ENCODE data around the gene CRADD.

The CRADD gene

GRCh38 chr12:93673084-93673483 is 4.1 kb upstream of the CRADD start:
- DNase-seq, result peak; percentile 32

DNA sequence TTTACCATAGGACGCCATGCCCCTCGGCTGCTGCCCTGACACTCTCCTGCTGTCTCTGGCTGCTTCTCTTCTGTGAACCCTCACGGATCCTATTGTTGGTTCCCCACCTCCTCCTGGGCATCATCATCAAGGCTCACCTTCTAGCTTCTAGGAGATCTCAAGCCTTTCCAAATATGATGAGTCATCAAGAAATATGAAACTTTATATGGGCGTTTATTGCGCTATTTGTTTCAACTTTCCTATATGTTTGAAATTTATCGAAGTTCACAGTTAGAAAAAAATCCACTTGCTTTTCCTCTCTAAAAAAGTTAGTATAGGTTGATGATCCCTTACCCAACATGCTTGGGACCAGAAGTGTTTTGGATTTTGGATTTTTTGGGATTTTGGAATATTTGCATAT is 2.8 kb upstream of the CRADD start:
- DNase-seq, result no peak

DNA sequence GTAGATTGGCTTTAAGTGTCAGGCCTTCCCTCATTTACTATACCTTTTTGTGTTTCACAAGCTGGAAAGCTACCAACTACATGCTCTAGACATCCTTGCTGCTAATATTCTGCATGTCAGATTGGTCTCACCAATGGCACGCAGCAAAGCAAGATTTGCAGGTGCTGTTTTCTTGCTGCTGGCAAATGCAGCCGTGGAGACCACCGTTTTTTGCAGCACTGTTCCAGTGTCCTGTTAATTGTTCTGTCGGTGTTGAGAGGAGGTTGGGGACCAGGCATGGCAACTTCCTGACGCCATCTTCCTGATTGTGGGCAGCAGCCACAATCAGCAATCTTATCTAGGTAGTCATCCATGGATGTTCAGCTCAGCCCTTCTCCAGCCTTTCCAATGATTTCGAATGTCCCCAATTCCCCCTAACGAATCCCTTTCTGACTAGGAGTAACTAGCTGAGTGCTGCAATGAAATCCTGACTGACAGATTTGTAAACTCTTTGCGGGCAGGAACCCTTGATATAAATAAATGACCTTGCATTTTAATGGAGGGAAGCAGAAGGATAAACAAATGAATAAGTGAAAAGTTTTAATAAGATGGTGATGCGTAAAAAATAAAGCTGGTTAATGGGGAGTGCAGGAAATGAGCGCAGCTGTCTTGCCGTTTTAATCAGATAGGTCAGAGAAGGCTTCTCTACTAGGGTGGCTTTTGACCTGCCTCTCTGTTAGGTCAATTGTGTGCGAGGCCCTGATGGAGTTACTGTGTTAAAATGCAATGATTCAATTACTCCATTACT is 574 bp upstream of the CRADD start:
- DNase-seq, result peak; percentile 14

DNA sequence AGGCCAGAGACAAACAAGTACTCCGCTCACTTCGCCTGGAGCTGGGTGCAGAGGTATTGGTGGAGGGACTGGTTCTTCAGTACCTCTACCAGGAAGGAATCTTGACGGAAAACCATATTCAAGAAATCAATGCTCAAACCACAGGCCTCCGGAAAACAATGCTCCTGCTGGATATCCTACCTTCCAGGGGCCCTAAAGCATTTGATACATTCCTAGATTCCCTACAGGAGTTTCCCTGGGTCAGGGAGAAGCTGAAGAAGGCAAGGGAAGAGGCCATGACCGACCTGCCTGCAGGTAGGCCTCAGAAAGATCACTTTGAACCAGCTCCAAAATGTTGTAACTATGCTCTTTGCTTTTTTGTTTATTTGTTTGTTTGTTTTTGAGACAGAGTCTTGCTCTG is 1.6 kb downstream of the CRADD start:
- DNase-seq, result no peak

DNA sequence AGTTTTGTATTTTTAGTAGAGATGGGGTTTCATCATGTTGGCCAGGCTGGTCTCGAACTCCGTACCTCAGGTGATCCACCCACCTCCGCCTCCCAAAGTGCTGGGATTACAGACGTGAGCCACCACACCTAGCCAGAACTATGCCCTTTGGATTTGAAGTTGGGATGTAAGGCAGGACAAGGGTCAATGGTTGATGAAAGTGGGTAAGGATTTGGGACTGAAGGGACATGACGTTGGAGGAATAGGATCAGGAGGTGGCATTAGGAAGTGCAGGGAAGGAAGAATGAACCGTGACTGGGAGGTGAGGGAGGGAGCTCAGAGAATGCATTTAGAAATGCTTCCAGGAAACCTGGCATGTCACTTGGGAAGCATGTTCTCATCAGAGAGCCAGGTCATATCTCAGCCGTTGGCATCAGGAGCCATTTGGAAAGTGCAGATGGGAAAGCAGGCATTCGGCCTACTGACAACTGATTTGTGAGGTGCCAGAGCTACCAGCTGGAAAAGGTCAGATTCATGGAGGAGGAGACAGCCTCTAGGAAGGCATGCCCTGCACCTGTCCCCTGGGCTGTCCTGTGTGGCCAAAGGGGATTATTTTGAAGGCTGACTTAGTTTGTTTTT is 2.2 kb downstream of the CRADD start:
- no peak for DNase-seq

DNA sequence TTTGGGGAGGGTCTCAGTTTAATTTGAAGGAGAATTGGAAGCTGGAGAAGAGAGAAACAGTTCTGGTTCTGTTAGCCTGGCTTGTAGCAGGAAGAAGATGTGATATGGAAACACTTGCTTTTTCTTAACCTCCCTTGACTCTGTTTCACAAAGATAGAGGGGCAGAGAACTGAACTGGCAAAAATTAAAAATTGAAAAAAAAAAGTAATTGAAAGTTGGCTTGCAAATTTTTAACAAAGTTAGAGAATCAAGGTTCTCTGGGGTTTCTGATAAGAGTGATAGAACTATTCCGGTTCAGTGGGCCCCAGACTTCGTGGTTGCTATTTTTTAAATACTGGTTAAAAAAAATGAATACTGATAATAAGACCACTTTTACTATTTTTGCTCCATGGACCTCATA is 2.8 kb downstream of the CRADD start:
- peak; percentile 68 for DNase-seq

DNA sequence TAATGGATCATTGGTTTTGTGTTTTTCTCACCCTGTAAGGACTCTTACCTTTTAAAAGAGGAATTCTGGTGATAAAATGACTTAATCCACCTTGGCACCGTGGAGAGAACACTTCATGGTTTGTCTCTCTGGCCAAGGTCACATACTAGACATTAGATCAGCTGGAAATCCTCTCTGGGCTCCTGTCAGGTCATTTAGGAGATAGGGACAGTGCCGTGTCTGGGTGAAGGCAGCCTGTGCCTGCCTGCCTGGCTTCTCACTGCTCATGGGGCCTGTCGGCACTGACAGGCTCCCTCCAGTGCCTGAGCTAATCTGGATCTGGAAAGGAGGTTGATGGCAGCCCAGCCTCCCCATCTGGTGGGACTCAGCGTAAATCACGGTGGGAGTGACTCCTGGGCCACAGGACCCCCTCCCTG is 5.7 kb downstream of the CRADD start:
- no peak for DNase-seq

GRCh38 chr12:93683410-93683809 is 6.2 kb downstream of the CRADD start:
- DNase-seq, result no peak

DNA sequence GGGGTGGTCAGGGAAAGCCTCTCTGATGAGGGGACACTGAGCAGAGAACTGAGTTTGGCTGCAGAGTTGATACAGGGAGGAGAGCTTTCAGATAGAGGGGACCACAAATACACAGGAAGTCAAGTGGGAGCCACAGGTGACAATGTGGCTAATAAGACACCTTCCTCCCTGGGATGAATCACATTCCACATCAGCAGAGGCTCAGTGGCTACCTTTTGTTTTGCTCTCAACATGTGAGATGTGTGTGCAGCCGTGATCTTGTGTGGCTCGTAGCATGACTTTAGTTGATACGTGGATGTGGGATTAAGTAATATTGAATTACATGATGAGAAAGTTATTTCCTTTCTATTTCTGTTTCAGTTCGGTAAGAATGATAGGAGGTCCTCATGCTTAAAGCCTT is 7.5 kb downstream of the CRADD start:
- DNase-seq, result no peak

DNA sequence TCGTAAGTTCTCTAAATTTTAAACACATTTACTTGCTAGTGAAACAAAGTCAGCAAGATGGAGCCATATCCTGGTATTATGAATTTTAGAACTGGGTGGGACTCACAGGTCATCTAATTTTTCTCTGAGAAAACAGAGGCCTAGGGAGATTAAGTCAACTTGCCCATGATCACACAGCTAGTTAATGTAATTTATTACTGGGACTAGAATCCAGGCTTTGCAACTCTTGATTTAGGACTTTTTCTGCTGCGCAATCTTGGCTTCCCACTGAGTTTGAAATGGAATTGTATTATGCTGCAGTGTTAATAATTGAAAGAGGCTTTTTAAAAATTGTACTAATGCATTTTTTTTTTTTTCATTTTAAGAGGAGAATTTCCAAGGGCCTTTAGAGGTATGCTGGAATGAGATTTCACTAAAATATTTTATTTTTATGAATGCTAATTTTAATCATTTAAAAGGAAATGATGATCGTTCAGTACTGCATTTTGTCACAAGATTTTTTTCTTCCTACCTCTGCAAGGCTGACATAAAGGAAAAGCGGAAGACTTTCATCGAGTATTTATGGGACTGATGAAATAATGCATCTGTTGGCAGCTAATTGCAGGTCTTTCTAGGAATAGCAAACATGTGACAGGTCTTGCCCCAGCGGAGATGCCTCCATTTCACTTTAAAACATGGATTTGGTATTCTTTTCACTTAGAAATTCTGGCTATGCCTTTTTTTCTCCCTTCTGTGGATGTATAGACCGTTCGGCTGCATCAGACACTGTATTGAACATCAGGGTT is 9.6 kb downstream of the CRADD start:
- DNase-seq, result no peak

DNA sequence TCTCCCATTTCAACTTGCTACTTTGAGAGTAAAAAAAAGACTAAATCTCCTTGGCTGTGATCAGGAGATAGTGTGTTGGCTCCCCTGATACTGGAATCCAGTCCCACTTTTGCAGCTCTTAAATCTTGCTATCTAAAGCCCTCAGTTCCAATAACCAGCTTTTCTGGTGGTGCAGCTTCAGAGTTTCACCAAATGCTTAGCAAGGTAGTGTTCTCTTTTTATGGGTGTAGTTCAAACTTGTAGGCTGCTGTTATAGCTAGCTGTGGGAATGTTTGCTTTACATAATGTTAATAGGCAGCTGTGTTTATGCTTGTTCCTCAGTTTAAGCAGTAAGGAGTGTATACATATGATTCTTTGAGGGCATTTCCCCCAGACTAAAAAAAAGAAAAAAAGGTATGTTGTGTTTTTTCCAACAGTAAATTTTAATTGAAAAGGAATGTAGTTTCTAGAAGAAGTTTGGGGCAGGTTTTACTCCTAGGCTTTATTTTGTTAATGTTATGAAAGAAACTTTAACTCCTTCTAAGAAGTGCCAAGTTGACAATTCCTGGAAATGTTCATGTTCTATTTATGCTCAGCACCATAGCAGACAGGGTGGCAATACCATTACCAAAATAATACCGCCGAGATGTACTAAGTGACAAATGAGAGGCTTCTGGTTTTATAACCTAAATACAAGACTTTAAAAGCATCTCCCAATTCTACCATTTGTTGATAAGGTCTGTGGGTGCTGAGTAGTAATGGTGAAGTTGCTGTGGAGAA is 12.1 kb downstream of the CRADD start:
- DNase-seq, result peak; percentile 45

- no peak for DNase-seq
Measured at GRCh38 chr12:93696462-93696861, 19.3 kb downstream of the CRADD start.

GRCh38 chr12:93698307-93699092 is 21.3 kb downstream of the CRADD start:
- DNase-seq, result no peak

DNA sequence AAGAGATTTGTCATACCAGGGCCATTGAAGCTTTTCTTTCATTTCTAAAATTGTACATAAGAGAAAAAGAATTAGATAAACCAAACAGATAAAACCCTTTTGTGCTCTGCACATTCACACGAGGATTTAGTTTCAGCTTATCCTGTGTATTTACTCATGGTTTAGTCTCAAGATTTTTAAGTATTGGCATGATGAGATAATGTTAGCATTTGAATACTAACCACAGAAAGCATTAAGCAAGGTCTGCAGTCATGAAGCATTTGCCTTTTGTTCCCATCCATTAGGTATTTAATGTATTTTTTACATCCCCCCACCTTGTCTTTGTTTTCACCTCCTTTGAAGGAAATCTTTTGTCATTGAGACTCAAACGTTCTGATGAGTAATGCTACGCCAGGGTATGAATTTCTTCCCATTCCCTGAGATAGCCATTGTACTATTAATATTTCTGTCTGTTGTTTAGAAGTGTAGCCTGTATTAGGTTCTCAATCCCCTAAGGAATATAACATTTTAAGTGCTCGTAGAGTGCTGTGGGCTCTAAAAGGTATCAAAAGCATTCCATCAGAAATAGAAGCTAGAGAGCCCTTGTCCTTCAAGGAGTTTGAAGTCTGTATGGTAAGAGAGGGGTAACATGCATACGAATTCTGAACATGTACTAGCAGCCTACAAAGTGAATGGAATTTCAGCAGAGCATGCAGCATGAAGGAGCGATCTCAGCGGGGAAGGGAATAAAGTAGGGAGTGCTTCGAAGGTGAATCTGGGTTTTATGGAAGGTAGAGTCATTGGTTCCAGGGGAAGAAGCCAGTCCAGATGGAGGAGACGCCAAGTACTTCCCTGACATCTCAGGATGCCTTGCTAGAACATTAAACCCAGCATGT is 22.3 kb downstream of the CRADD start:
- DNase-seq, result no peak

DNA sequence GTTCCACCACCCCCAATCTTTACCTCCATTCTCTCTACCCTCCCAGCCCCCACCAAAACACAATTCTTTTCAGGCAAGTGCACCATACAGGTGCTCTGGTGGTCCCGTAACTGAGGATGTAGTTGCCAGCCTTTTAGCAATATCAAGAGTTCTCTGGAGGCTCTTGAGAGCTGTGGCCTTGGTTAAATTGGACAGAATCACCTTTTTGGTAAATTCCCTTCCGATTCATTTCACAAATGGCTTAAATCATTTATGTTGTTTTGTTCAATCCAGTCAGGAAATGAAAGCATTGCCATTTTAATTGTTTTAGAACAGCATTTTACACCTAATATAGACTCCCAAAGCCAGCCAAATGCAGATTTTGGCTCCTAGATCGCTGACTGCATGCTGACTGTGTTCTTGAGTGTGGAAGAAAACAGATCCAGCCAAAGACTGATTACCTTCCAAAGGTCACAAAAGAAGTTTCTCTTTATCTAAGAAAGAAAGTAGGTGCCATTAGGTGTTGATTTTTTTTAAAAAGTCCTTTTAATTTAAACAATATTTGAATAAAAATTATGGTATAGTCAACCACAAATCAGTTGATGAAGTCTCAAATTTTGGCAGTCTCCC is 25.6 kb downstream of the CRADD start:
- no peak for DNase-seq

DNA sequence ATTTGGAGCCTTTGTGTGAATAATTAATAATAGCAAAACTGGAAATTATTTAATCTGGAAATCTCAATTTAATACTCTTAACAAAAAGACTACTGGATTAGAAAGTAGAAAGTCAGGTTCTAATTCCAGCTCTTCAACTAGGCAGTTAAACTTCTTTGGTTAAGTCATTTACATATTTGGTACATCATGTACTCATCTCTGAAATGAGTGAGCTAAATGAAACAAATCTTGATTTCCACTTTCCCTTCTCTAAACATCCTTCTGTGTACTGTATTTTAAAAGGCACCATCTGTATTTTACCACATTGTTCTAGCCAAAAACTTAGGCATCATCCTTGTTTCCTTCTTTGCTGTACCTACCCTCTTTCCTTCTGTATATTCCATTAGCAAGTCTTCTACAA is 26.9 kb downstream of the CRADD start:
- DNase-seq, result no peak

- no peak for DNase-seq
Measured at GRCh38 chr12:93704625-93705024, 27.4 kb downstream of the CRADD start.

- no peak for DNase-seq
Measured at GRCh38 chr12:93705237-93705636, 28.1 kb downstream of the CRADD start.

DNA sequence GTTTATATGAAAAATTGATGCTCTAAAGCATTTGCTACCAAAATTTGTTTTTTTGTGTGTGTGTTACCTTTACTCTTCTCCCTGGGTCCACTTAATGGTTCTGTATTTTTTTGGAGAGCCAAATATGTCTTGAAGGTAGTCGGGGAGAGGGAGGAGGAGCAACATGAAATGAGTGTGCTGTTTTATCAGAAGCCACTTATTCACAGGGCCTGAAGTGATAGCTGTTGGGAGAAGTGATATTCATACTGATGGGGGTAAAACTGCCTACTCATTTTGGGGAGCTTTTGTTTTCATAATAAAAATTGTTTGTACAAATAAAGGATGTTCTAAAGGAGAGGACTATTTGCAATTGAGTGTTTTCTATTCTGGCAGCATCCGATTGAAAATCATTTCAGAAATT is 29.2 kb downstream of the CRADD start:
- DNase-seq, result peak; percentile 82

DNA sequence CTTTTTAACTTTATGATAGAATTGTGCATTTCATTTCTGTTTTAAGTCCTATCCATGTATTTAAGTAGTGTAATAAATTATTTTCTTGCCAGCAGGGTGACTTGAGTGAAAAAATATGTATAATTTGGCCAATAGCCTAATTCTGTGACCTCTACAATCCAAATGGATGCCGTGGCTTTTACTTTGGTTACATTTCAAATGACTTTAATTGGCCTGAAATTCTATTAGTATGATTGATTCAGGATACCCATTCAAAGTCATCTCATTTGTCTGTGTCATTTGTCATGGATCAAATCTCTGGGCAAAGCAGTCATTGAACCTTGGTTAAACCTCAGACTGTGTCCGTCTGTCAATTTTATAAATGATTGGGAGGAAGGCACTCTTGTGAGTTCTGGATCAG is 29.6 kb downstream of the CRADD start:
- no peak for DNase-seq

GRCh38 chr12:93707836-93708235 is 30.7 kb downstream of the CRADD start:
- DNase-seq, result no peak
